ENCODE data around the gene MRFAP1. TPM values are rescaled to one million over a fixed set of nuclear protein-coding genes. Genes with fewer than 3 reads are reported as not detected.
"Not testable (repeated sequence)": the region's sequence is repeated elsewhere in the genome, so short reads cannot be mapped to it uniquely, and the experiment has no call there.

MRFAP1 gene
- total RNA-seq, 1 donor from 2014 or later, result 128 TPM

- no peak for DNase-seq (ENCODE audit: low read depth)
Observed at GRCh38 chr4:6610856-6611430, 29.5 kb upstream of the MRFAP1 start.

GRCh38 chr4:6612961-6613675, 27.4 kb upstream of the MRFAP1 start:
- DNase-seq (ENCODE audit: low read depth), result no peak

GRCh38 chr4:6613676-6614651, 26.5 kb upstream of the MRFAP1 start:
- DNase-seq (ENCODE audit: low read depth), result no peak

GRCh38 chr4:6614701-6615230, 25.7 kb upstream of the MRFAP1 start:
- no peak for DNase-seq (ENCODE audit: low read depth)

GRCh38 chr4:6616087-6616995, 24.1 kb upstream of the MRFAP1 start:
- no peak for DNase-seq (ENCODE audit: low read depth)

GRCh38 chr4:6617246-6617645, 23.2 kb upstream of the MRFAP1 start:
- no peak for DNase-seq (ENCODE audit: low read depth)

GRCh38 chr4:6618386-6619115, 21.9 kb upstream of the MRFAP1 start:
- DNase-seq (ENCODE audit: low read depth), result no peak

GRCh38 chr4:6619116-6619465, 21.4 kb upstream of the MRFAP1 start:
- no peak for DNase-seq (ENCODE audit: low read depth)

- DNase-seq (ENCODE audit: low read depth), result no peak
Observed at GRCh38 chr4:6619466-6620255, 20.8 kb upstream of the MRFAP1 start.

- DNase-seq (ENCODE audit: low read depth), result no peak
Observed at GRCh38 chr4:6620296-6620695, 20.2 kb upstream of the MRFAP1 start.

GRCh38 chr4:6620891-6621555, 19.5 kb upstream of the MRFAP1 start:
- DNase-seq (ENCODE audit: low read depth), result peak; percentile 19

- no peak for DNase-seq (ENCODE audit: low read depth)
Observed at GRCh38 chr4:6621556-6621927, 18.9 kb upstream of the MRFAP1 start.

GRCh38 chr4:6622744-6623143, 17.7 kb upstream of the MRFAP1 start:
- no peak for DNase-seq (ENCODE audit: low read depth)

- no peak for DNase-seq (ENCODE audit: low read depth)
Observed at GRCh38 chr4:6625256-6625655, 15.2 kb upstream of the MRFAP1 start.

- no peak for DNase-seq (ENCODE audit: low read depth)
Observed at GRCh38 chr4:6626066-6626465, 14.4 kb upstream of the MRFAP1 start.

GRCh38 chr4:6627832-6628231, 12.7 kb upstream of the MRFAP1 start:
- DNase-seq (ENCODE audit: low read depth), result no peak

- DNase-seq (ENCODE audit: low read depth), result not testable (repeated sequence)
Observed at GRCh38 chr4:6628484-6628883, 12.0 kb upstream of the MRFAP1 start.

- no peak for DNase-seq (ENCODE audit: low read depth)
Observed at GRCh38 chr4:6632125-6632524, 8.4 kb upstream of the MRFAP1 start.
